GM12878 (cell line): ENCODE measurements around the gene CACNA2D3. TPM values are rescaled to one million over a fixed set of nuclear protein-coding genes. Genes with fewer than 3 reads are reported as not detected.

Source experiments
- CHD4 ChIP-seq: fragments of 200-600 bp; sonication (generic); IDR thresholded peaks from 2 replicates; pipeline ENCODE4 v1.6.1; 2016; ENCODE audit warnings: mild to moderate bottlenecking
- IKZF1 ChIP-seq: fragments of 450-650 bp; conservative IDR thresholded peaks from 2 replicates; pipeline ENCODE4 v1.6.1; 2017; ENCODE audit warnings: antibody characterized with exemption, mild to moderate bottlenecking
- RELA ChIP-seq: fragments of 450-650 bp; IDR thresholded peaks from 2 replicates; pipeline ENCODE4 v1.8.0; 2014; ENCODE audit warnings: borderline replicate concordance; ENCODE audit not compliant: partially characterized antibody
- SMARCA5 ChIP-seq: fragments of 450-650 bp; IDR thresholded peaks from 2 replicates; pipeline ENCODE4 v1.6.1; 2017; ENCODE audit warnings: mild to moderate bottlenecking
- ZBTB40 ChIP-seq: fragments of 450-650 bp; IDR thresholded peaks from 2 replicates; pipeline ENCODE4 v1.6.1; 2016; ENCODE audit warnings: mild to moderate bottlenecking, moderate library complexity, borderline replicate concordance
- ZNF687 ChIP-seq: fragments of 450-650 bp; IDR thresholded peaks from 2 replicates; pipeline ENCODE4 v1.6.1; 2017; ENCODE audit warnings: mild to moderate bottlenecking, moderate library complexity
- polyA plus RNA-seq, 11 experiments: library from polyadenylated mRNA; depleted of rRNA in 4 of 11; unstranded in 6 of 11; stranded (reverse) in 5 of 11; fragments of >200 nt; fragmentation: Nextera tagmentation in 4 of 11; fragmentation: Illumina TruSeq in 1 of 11; extraction: Ambion mirVana in 4 of 11; extraction: Trizol in 1 of 11; gene quantifications; 1 replicate in 1 of 11; 2 replicates in 10 of 11; pipeline versions ENCODE4 v1.2.1 to v1.2.3, GENCODE V29; 2011 to 2016; ENCODE audit warnings: inconsistent platforms in 2 of 11, missing spikeins in 2 of 11, low read depth in 1 of 11
- total RNA-seq, 4 experiments: library from RNA; depleted of rRNA in 3 of 4; stranded (reverse); fragments of >200 nt in 3 of 4; fragmentation: Illumina TruSeq in 1 of 4; extraction: Trizol in 1 of 4; gene quantifications; 2 replicates each; pipeline versions ENCODE4 v1.2.1 to v1.2.3, GENCODE V29; 2013 to 2021

The CACNA2D3 gene
- total and polyA plus RNA-seq, 10 of the 15 experiments (the other 5 are each of a cell fraction or from before 2014, with no cell fraction given): not detected

GRCh38 chr3:54888873-54889272, 766.5 kb downstream of the CACNA2D3 start (continued):
- TF ChIP-seq ZNF687: no peak
- TF ChIP-seq RELA: no peak
- no peak for TF ChIP-seq SMARCA5
- no peak for TF ChIP-seq ZBTB40
- no peak for TF ChIP-seq IKZF1
- no peak for TF ChIP-seq CHD4
